SK-N-MC (cell line): ENCODE results near the gene FRMD4A.

Experiments used
- EZH2 ChIP-seq: fragments of 200-600 bp; sonication (generic); IDR thresholded peaks from one replicate; pipeline ENCODE4 v1.6.1; 2017; ENCODE audit warnings: antibody characterized with exemption
- FOXP2 ChIP-seq: optimal IDR thresholded peaks from 2 replicates; pipeline ENCODE3; 2011; ENCODE audit warnings: mild to moderate bottlenecking, moderate library complexity; ENCODE audit not compliant: insufficient read depth; ENCODE audit errors: extremely low read length, control extremely low read depth
- POLR2AphosphoS5 ChIP-seq: IDR thresholded peaks from 2 replicates; pipeline ENCODE4 v1.6.1; 2012; ENCODE audit warnings: mild to moderate bottlenecking, low read depth, low read length, borderline replicate concordance

GRCh38 chr10:14066106-14066505 is 264.6 kb downstream of the FRMD4A start:
- no peak for TF ChIP-seq EZH2
- no peak for TF ChIP-seq POLR2AphosphoS5
- no peak for TF ChIP-seq FOXP2
